GM19397 (cell line): Measurements from ENCODE around the gene PCDHGB3.
A peak's percentile ranks its signal among the peaks of the same experiment; 100 is the strongest.
"Not testable (repeated sequence)": the region's sequence is repeated elsewhere in the genome, so short reads cannot be mapped to it uniquely, and the experiment has no call there.

ENCODE experiments used
- ATAC-seq: cut with Tn5 transposase; IDR thresholded peaks from one replicate; pipeline ENCODE4 v1.9.1; 2021; ENCODE audit warnings: mild to moderate bottlenecking, moderate library complexity; ENCODE audit not compliant: unreplicated experiment

The PCDHGB3 gene

DNA sequence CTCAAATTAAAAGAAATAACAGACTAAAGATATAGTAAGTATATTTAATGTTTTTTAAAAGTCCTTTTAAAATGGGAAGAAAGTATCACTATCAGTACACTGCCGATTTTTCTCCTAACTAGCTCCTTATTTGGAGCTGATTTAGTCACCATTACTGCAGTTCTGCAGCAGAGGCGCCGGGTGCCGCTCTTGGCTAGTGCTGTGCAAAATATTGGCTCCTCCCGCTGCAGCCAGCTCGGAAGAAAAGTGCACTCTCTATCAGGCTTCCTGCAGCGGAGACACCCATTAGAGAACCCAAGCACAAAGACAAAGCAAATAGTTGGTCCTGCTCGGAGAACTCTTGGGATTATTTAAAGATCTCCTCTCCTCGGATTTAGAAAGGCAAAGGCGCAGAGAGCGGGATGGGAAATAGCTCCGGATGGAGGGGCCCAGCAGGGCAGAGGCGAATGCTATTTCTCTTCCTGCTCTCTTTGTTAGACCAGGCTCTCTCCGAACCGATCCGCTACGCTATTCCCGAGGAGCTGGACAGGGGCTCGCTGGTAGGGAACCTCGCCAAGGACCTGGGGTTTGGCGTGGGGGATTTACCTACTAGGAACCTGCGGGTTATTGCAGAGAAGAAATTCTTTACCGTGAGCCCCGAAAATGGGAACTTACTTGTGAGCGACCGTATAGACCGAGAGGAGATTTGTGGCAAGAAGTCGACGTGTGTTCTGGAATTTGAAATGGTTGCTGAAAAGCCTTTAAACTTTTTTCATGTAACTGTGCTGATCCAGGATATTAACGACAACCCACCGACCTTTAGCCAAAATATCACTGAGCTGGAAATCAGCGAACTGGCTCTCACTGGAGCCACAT lies at the start of gene PCDHGB3:
TSS of gene PCDHGB3 (plus strand) at position 249 of the 855 bp plus-strand sequence. CDS start at position 402, 153 bp downstream.
- ATAC-seq = no peak

DNA sequence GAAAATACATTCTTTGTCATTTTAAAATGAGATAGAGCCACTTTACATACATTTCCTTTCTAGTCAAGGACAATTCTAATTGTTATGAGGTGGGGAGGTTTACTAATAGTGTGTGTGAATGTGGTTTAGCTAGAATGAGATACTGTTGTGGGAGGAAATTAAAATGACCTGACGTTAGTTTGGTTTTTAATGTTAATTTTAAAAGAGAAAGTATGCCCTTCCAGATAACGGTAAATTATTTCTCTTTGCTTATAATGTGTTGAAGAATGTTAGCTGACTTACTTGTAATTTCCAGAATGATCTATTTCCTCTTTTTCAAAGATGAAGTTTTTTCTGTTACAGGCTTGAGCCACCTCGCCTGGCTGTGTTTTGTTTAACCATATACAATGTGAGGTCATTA lies 47.8 kb upstream of the PCDHGB3 start:
- ATAC-seq = no peak

DNA sequence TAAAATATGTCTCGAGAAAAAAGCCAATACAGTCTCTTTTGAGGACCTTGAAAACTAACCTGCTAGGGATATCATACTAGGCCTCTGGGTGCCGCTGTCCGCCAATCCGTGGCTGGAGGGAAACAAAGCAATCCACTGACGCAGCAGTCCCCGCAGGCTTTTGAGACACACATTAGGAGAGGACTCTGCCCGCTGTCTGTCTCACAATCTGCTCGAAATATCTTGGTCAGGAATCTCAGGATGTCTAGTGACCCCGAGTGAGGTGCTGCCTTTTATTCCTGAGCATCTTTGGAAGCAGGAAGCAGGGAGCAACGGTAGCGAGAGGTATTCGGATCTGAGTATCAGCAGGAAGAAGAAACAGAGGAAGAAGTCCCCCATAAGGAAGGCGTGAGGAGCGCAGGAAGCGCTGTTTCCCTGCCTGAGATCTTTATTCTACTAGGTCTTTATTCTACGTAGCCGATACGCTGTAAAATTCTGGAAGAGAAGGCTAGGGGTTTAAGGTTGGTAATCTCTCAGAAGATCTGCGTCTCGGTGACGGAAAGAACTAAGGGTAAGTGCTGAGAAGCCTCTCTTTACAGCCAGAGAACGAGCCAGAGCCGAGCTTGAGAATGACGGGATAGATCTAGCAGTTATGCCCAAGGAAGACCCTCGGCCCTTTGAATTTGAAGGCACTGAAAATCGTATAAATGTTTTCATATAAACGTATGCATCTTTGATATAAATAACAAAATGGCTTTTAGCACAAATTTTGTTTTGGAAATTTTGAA lies 43.8 kb upstream of the PCDHGB3 start:
- peak; percentile 81 for ATAC-seq

DNA sequence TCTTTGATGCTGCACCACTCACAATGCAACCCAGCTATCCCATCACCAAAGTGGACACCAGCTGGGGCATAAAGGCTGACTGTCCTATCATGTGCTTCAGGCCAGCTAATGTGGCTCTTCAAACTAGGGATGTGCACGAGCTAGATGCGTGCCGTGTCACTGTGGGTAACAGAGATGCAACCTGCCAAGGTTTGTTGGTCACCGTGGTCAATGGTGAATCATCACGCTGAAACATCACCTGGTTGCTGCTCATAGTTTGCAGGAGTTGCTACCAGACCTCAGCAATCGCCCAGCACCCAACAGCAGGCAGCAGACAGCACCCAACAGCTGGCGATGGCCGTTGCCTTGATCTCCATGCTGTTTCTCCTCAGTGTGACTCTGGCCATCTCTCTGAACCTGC lies 41.8 kb upstream of the PCDHGB3 start:
- ATAC-seq = no peak

DNA sequence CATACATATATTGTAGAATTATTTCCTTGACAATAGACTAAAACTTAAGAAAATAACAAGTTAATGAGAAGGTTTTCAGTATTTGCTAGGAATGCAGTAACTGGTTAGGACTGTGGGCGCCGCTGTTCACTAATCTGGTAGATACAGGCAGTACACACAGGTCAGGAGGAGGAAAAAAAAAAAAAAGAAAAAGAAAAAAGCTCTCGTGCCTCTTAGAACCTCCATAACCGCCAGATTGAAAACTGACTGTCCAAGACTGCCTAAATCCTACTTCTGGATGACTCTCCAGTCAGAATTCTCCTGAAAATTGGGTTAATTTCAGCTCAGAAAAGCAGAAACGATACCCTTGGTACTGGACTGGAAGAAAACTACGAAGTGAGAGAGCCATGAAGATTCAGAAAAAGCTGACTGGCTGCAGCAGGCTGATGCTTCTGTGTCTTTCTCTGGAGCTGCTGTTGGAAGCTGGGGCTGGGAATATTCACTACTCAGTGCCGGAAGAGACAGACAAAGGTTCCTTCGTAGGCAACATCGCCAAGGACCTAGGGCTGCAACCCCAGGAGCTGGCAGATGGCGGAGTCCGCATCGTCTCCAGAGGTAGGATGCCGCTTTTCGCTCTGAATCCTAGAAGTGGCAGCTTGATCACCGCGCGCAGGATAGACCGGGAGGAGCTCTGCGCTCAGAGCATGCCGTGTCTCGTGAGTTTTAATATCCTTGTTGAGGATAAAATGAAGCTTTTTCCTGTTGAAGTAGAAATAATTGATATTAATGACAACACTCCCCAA lies 39.6 kb upstream of the PCDHGB3 start, which contains the start of gene PCDHGA1:
TSS of gene PCDHGA1 (plus strand) at position 216 of the 782 bp plus-strand sequence.
- no peak for ATAC-seq

DNA sequence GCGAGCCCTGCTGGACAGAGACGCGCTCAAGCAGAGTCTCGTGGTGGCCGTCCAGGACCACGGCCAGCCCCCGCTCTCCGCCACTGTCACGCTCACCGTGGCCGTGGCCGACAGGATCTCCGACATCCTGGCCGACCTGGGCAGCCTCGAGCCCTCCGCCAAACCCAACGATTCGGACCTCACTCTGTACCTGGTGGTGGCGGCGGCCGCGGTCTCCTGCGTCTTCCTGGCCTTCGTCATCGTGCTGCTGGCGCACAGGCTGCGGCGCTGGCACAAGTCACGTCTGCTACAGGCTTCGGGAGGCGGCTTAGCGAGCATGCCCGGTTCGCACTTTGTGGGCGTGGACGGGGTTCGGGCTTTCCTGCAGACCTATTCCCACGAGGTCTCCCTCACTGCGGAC lies 37.5 kb upstream of the PCDHGB3 start:
- ATAC-seq = not testable (repeated sequence)

DNA sequence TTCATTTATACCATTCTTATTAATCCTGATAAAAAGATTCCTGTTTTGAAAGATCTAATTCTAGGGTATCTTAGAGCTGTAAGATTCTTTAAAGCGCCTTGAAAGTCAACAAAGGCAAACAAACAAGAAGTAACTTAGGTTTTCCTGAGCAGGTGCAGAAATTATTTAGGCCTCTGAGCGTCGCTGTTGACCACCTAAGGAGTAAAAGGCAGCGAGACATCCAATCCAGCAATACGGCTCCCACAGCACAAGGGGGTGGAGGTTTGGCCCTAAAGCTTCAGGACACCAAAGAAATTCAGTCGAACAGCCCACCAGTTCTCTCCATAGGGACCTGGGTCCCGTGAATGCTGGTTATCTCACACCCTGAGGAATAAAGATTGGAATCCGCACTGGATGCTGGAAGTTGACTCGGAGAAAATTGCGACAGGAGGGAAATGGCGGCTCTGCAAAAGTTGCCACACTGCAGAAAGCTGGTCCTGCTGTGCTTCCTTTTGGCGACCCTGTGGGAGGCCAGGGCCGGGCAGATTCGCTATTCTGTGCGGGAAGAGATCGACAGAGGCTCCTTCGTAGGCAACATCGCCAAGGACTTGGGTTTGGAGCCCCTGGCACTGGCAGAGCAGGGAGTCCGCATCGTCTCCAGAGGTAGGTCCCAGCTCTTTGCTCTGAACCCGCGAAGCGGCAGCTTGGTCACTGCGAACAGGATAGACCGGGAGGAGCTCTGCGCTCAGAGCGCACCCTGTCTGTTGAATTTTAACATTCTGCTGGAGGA lies 31.3 kb upstream of the PCDHGB3 start, which contains the start of gene PCDHGA2:
TSS of gene PCDHGA2 (plus strand) at position 223 of the 769 bp plus-strand sequence.
- ATAC-seq = no peak

DNA sequence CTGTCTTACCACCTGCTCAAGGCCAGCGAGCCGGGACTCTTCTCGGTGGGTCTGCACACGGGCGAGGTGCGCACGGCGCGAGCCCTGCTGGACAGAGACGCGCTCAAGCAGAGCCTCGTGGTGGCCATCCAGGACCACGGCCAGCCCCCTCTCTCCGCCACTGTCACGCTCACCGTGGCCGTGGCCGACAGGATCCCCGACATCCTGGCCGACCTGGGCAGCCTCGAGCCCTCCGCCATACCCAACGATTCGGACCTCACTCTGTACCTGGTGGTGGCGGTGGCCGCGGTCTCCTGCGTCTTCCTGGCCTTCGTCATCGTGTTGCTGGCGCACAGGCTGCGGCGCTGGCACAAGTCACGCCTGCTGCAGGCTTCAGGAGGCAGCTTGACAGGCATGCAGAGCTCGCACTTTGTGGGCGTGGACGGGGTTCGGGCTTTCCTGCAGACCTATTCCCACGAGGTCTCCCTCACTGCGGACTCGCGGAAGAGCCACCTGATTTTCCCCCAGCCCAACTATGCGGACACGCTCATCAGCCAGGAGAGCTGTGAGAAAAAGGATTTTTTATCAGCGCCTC lies 29.2 kb upstream of the PCDHGB3 start:
- not testable (repeated sequence) for ATAC-seq

DNA sequence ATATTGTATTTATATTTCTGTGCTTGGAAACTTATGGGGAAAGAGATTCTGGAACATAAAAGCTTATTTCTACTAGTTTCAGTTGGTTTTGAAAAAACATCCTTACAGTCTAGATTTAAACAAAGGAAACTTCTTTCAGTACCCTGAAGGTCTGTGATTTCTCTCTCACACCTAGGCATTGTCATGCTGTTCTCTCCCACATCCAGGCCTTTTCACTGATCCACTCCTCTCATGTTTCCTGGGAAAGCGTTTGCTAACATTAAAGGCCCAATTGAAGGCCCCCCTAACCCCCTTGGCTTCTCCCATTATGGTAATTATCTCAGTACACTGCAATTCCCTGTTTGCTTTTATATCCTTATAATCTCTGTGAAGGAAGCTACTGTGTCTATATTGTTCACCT lies 27.3 kb upstream of the PCDHGB3 start:
- no peak for ATAC-seq

DNA sequence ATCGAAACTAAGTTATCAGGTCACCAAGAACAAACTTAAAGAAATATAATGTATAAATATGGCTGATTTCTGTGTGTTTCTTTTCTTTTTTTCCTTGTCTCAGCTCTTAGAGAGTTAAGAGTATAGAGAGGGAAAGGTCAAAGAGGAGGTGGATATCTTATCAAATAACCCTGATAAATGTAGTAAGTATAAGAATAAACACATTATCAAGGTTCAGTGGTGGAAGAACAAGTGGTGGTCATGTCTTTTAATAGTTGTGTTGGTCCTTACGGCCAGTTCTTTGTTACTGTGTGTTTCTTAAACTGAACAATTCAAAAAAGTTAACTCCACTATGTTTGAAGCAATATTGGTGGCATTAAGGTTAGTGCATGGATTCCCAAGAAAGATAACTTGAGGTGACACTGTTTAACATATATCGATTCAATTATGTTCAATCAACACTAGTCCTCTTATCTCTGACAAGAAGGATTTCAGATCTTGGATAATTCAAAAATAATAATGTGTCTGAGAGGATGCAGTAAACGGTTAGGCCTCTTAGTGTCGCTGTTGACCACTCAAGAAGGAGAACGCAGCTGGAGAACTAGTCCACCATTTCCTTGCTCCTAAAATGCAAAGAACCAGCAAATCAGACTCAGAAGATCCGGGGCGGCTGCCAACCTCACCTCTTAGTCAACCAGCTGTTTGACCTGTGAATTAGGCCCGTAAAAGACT lies 26.6 kb upstream of the PCDHGB3 start, which contains the start of gene PCDHGA3:
TSS of gene PCDHGA3 (plus strand) at position 588 of the 711 bp plus-strand sequence. CDS start 205 bp downstream, outside the sequence.
- ATAC-seq = no peak

DNA sequence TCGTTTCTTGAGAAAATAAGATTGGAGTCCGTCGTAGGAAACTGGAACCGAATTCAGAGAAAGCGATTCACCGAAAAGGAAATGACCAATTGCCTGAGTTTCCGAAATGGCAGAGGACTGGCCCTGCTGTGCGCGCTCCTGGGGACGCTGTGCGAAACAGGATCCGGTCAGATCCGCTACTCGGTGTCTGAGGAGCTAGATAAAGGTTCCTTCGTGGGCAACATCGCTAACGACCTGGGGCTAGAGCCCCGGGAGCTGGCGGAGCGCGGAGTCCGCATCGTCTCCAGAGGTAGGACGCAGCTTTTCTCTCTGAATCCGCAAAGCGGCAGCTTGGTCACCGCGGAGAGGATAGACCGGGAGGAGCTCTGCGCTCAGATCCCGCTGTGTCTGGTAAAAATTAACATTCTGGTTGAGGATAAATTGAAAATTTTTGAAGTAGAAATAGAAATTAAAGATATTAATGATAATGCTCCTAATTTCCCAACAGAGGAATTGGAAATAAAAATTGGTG lies 26.0 kb upstream of the PCDHGB3 start:
- ATAC-seq = no peak

DNA sequence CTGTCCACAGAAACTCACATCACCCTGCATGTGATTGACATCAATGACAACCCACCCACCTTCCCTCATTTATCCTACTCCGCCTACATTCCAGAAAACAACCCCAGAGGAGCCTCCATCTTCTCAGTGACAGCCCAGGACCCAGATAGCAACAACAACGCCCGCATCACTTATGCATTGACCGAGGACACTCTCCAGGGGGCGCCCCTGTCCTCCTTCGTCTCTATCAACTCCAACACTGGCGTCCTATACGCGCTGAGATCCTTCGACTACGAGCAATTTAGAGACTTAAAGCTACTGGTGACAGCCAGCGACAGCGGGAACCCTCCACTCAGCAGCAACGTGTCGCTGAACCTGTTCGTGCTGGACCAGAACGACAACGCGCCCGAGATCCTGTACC lies 24.7 kb upstream of the PCDHGB3 start:
- no peak for ATAC-seq

DNA sequence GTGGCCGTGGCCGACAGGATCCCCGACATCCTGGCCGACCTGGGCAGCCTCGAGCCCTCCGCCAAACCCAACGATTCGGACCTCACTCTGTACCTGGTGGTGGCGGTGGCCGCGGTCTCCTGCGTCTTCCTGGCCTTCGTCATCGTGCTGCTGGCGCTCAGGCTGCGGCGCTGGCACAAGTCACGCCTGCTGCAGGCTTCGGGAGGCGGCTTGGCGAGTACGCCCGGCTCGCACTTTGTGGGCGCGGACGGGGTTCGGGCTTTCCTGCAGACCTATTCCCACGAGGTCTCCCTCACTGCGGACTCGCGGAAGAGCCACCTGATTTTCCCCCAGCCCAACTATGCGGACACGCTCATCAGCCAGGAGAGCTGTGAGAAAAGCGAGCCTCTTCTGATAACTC lies 24.0 kb upstream of the PCDHGB3 start:
- ATAC-seq = not testable (repeated sequence)

DNA sequence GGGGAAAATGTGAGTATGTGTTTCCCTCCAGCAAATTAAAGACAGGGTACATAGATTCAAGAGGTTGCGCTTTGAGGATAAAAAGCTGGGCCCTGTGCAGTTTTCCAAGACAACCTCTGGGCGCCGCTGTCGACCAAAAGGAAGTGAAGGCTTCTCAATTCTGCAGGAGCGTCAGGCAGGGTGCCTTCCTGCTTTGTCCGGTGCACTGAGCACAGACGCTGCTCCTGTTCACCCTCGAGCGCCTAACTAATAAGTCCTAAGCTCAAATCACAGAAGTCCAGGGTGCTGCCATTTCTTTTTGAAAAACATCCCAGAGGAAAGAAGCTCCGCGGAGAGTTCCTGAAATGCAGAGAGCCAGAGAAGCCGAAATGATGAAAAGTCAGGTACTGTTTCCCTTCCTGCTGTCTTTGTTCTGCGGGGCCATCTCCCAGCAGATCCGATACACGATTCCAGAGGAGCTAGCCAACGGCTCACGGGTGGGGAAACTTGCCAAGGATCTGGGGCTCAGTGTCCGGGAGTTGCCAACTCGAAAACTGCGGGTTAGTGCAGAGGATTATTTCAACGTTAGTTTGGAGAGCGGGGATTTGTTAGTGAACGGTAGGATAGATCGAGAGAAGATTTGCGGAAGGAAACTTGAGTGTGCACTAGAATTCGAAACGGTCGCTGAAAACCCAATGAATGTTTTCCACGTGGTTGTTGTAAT lies 20.0 kb upstream of the PCDHGB3 start, which contains the start of gene PCDHGB1:
TSS of gene PCDHGB1 (plus strand) at position 183 of the 703 bp plus-strand sequence. CDS start at position 345, 162 bp downstream.
- peak; percentile 72 for ATAC-seq

DNA sequence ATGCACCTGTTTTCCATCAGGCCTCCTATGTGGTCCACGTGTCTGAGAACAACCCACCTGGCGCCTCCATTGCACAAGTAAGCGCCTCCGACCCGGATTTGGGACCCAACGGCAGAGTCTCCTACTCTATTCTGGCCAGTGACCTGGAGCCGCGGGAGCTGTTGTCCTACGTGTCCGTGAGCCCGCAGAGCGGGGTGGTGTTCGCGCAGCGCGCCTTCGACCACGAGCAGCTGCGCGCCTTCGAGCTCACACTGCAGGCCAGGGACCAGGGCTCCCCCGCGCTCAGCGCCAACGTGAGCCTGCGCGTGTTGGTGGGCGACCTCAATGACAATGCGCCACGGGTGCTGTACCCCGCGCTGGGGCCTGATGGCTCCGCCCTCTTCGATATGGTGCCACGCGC lies 18.5 kb upstream of the PCDHGB3 start:
- ATAC-seq = no peak

DNA sequence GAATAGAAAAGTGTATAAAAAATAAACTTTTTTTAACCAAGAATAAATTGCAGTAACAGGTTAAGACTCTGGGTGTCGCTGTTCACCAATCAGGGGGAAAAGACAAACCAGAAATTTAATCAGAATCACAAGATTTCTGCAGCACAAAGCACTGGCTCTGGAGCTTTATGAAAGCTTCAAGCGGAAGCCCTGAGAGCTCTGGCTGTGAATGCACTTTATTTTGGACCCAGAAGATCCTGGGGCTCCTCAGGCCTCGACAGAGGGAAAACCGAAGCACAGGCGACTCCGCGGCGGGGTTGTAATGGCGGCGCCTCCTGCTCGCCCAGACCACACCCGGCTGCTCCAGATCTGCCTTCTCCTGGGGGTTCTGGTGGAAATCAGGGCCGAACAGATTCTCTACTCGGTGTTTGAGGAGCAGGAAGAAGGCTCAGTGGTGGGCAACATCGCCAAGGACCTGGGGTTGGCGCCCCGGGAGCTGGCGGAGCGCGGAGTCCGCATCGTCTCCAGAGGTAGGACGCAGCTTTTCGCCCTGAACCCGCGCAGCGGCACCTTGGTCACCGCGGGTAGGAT lies 15.1 kb upstream of the PCDHGB3 start, which contains the start of gene PCDHGA4:
TSS of gene PCDHGA4 (plus strand) at position 122 of the 570 bp plus-strand sequence. CDS start at position 209, 87 bp downstream.
- no peak for ATAC-seq

DNA sequence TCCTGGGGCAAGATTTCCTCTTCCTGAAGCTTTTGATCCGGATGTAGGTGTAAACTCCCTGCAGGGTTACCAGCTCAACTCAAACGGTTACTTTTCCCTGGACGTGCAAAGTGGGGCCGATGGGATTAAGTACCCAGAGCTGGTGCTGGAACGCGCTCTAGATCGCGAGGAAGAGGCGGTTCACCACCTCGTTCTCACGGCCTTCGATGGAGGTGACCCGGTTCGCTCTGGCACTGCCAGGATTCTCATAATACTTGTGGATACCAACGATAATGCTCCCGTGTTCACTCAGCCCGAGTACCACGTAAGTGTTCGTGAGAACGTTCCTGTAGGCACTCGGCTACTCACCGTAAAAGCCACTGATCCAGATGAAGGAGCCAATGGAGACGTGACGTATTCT lies 14.4 kb upstream of the PCDHGB3 start:
- no peak for ATAC-seq

DNA sequence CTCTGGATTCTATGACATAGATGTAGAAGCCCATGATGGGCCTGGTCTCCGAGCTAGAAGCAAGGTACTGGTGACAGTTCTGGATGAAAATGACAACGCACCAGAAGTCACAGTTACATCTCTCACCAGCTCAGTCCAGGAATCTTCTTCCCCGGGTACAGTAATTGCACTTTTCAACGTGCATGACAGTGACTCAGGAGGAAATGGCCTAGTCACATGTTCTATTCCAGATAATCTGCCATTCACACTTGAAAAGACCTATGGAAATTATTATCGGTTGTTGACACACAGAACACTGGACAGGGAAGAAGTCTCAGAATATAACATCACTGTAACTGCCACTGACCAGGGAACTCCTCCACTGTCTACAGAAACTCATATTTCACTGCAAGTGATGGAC lies 13.9 kb upstream of the PCDHGB3 start:
- no peak for ATAC-seq
